ENCODE data around the gene M6PR. TPM values are rescaled to one million over a fixed set of nuclear protein-coding genes. Genes with fewer than 3 reads are reported as not detected.

Gene M6PR
- total and polyA plus RNA-seq, 4 donors = 49.9 to 225 (median 157) TPM

- peaks cover 0 to 4% (median 0%) of the 10 kb centered on the region in 5 donors for H3K4me1 ChIP-seq (ENCODE audit: control insufficient read depth in 5 of 5, insufficient read depth in 5 of 5, low read length in 5 of 5)
- ATAC-seq (ENCODE audit: insufficient read depth, low FRiP score) = no peak
- WGBS, 2 donors = 32 to 40% methylated on average over 2 of the region's 2 CpGs
These were observed 8.6 kb upstream of the M6PR start for GRCh38 chr12:8958066-8958465.

GRCh38 chr12:8957561-8957960, 8.1 kb upstream of the M6PR start:
- DNase-seq (no peak), ATAC-seq (ENCODE audit: insufficient read depth, low FRiP score) (no peak)
- Histone ChIP-seq H3K9ac (ENCODE audit: insufficient read depth in 1 of 2, low read length in 2 of 2) (no peak overlapping the region), H3K4me1 (ENCODE audit: control insufficient read depth in 5 of 5, insufficient read depth in 5 of 5, low read length in 5 of 5) (peaks cover 0 to 4% (median 0%) of the 10 kb centered on the region in 5 donors), H3K9me3 (ENCODE audit: control insufficient read depth in 4 of 4, insufficient read depth in 3 of 4, low read length in 3 of 4) (peaks cover 0 to 6% (median 1%) of the 10 kb centered on the region in 4 donors), H3K27ac (ENCODE audit: low read depth in 1 of 2, low read length in 1 of 2) (no peak overlapping the region), H3K27me3 (ENCODE audit: control insufficient read depth in 3 of 3, insufficient read depth in 3 of 3, low read length in 2 of 3) (no peaks in the 10 kb centered on the region), H3K4me3 (no peak overlapping the region), H3K36me3 (ENCODE audit: control insufficient read depth in 4 of 4, insufficient read depth in 4 of 4, low read length in 4 of 4) (peaks cover 0 to 2% (median 0%) of the 10 kb centered on the region in 4 donors)
- WGBS, 2 donors = 81 to 88% methylated on average over 4 of the region's 4 CpGs
- no peak for TF ChIP-seq CTCF (IDR thresholded peaks at IDR 0.05; ENCODE audit: control extremely low read depth, extremely low read depth)

More at GRCh38 chr12:8958066-8958465, 8.6 kb upstream of the M6PR start:
- Histone ChIP-seq H3K9ac (ENCODE audit: insufficient read depth in 1 of 2, low read length in 2 of 2) (no peak overlapping the region), H3K4me3 (no peak overlapping the region), H3K27me3 (ENCODE audit: control insufficient read depth in 3 of 3, insufficient read depth in 3 of 3, low read length in 2 of 3) (no peaks in the 10 kb centered on the region), H3K9me3 (ENCODE audit: control insufficient read depth in 4 of 4, insufficient read depth in 3 of 4, low read length in 3 of 4) (peaks cover 0 to 4% (median 1%) of the 10 kb centered on the region in 4 donors), H3K27ac (ENCODE audit: low read depth in 1 of 2, low read length in 1 of 2) (no peak overlapping the region), H3K36me3 (ENCODE audit: control insufficient read depth in 4 of 4, insufficient read depth in 4 of 4, low read length in 4 of 4) (peaks cover 0 to 2% (median 0%) of the 10 kb centered on the region in 4 donors)
- TF ChIP-seq CTCF (IDR thresholded peaks at IDR 0.05; ENCODE audit: control extremely low read depth, extremely low read depth) = no peak
- no peak for DNase-seq

- no peak for TF ChIP-seq CTCF (IDR thresholded peaks at IDR 0.05; ENCODE audit: control extremely low read depth, extremely low read depth)
- 91 to 97% methylated on average over 7 of the region's 7 CpGs for WGBS, 2 donors
- Histone ChIP-seq H3K9me3 (ENCODE audit: control insufficient read depth in 4 of 4, insufficient read depth in 3 of 4, low read length in 3 of 4) (peaks cover 0 to 6% (median 1%) of the 10 kb centered on the region in 4 donors), H3K27ac (ENCODE audit: low read depth in 1 of 2, low read length in 1 of 2) (no peak overlapping the region), H3K27me3 (ENCODE audit: control insufficient read depth in 3 of 3, insufficient read depth in 3 of 3, low read length in 2 of 3) (no peaks in the 10 kb centered on the region), H3K4me3 (no peak overlapping the region), H3K4me1 (ENCODE audit: control insufficient read depth in 5 of 5, insufficient read depth in 5 of 5, low read length in 5 of 5) (peaks cover 0 to 4% (median 0%) of the 10 kb centered on the region in 5 donors), H3K36me3 (ENCODE audit: control insufficient read depth in 4 of 4, insufficient read depth in 4 of 4, low read length in 4 of 4) (peaks cover 0 to 2% (median 0%) of the 10 kb centered on the region in 4 donors), H3K9ac (ENCODE audit: insufficient read depth in 1 of 2, low read length in 2 of 2) (no peak overlapping the region)
- no peak for DNase-seq
- no peak for ATAC-seq (ENCODE audit: insufficient read depth, low FRiP score)
These were observed 7.3 kb upstream of the M6PR start for GRCh38 chr12:8956772-8957171.

GRCh38 chr12:8956073-8956472, 6.6 kb upstream of the M6PR start:
- no peak for TF ChIP-seq CTCF (IDR thresholded peaks at IDR 0.05; ENCODE audit: control extremely low read depth, extremely low read depth)
- no peak overlapping the region for H3K27ac ChIP-seq (ENCODE audit: low read depth in 1 of 2, low read length in 1 of 2)
- DNase-seq = no peak
- no peak overlapping the region for H3K9ac ChIP-seq (ENCODE audit: insufficient read depth in 1 of 2, low read length in 2 of 2)
- ATAC-seq (ENCODE audit: insufficient read depth, low FRiP score) = no peak
- peaks cover 0 to 6% (median 1%) of the 10 kb centered on the region in 4 donors for H3K9me3 ChIP-seq (ENCODE audit: control insufficient read depth in 4 of 4, insufficient read depth in 3 of 4, low read length in 3 of 4)
- peaks cover 0 to 4% (median 0%) of the 10 kb centered on the region in 5 donors for H3K4me1 ChIP-seq (ENCODE audit: control insufficient read depth in 5 of 5, insufficient read depth in 5 of 5, low read length in 5 of 5)
- no peak overlapping the region for H3K4me3 ChIP-seq
- H3K36me3 ChIP-seq (ENCODE audit: control insufficient read depth in 4 of 4, insufficient read depth in 4 of 4, low read length in 4 of 4) = no peaks in the 10 kb centered on the region
- no peaks in the 10 kb centered on the region for H3K27me3 ChIP-seq (ENCODE audit: control insufficient read depth in 3 of 3, insufficient read depth in 3 of 3, low read length in 2 of 3)
- WGBS, 2 donors = 95 to 97% methylated on average over 15 of the region's 15 CpGs

All from lung (tissue), 12 donors.